Pancreas (tissue), 10 donors: Measurements from ENCODE around the gene MSI2. TPM values are rescaled to one million over a fixed set of nuclear protein-coding genes. Genes with fewer than 3 reads are reported as not detected.

Experiments
- ATAC-seq, 4 donors: fragments of 200-7000 bp; cut with Tn5 transposase; one replicate each; pipeline versions ENCODE4 v1.8.0 to v1.9.1; 2020; ENCODE audit warnings: mild to moderate bottlenecking in 4 of 4, moderate library complexity in 4 of 4
- DNase-seq, 6 donors: peaks; one replicate each; pipeline ENCODE4 v3.0.0-alpha.2; 2020
- FAIRE-seq: peaks from 2 replicates; lab custom pipeline; 2012; peaks lifted over from hg19 to GRCh38; lab: Jason Lieb, UNC
- H3K27ac ChIP-seq, 4 donors: fragments of 200-600 bp; sonication (generic); 1 replicate in 3 of 4; 2 replicates in 1 of 4; pipeline versions ENCODE4 v1.5.0 to v1.8.0; 2020
- H3K27me3 ChIP-seq, 4 donors: fragments of 200-600 bp; one replicate each; pipeline ENCODE4 v1.8.0; 2021
- H3K36me3 ChIP-seq, 3 donors: fragments of 200-600 bp; sonication (generic) in 1 of 3; one replicate each; pipeline versions ENCODE4 v1.5.0 to v1.8.0; 2020 to 2021
- H3K4me1 ChIP-seq, 3 donors: fragments of 200-600 bp; one replicate each; pipeline ENCODE4 v1.8.0; 2021
- H3K4me3 ChIP-seq, 4 donors: fragments of 200-600 bp; sonication (generic) in 2 of 4; one replicate each; pipeline versions ENCODE4 v1.5.0 to v1.8.0; 2020 to 2021
- H3K9me3 ChIP-seq, 4 donors: fragments of 200-600 bp; one replicate each; pipeline ENCODE4 v1.8.0; 2021
- CTCF ChIP-seq, 4 donors: fragments of 200-600 bp; sonication (generic) in 3 of 4; IDR thresholded peaks; one replicate each; pipeline versions ENCODE4 v1.5.0 to v1.8.0; 2021; ENCODE audit warnings: antibody characterized with exemption in 4 of 4
- WGBS, 2 donors: extraction: QIAGEN DNeasy Blood & Tissue Kit; methylation state at CpG; one replicate each; pipeline ENCODE4 v1.1.7; 2013; 5-methylcytosine and 5-hydroxymethylcytosine counted together
- intact Hi-C, 3 donors: fragments of 100-400 bp; cut with DNase I; formaldehyde crosslinking; loops; one replicate each; pipeline versions ENCODE4 v1.11.1 to v1.14.2; 2022
- polyA plus RNA-seq, 2 donors: library from polyadenylated mRNA; stranded (reverse); fragments of 200-250 nt; gene quantifications; one replicate each; pipeline ENCODE4 v1.2.3, GENCODE V29; 2013
- total RNA-seq, 6 donors: library from RNA; stranded (reverse); fragmentation: NEBNext Ultra II Directional in 4 of 6; extraction: Animal tissue kit (Norgen Biotek cat#: 25700) in 4 of 6; gene quantifications; one replicate each; pipeline versions ENCODE4 v1.2.1 to v1.2.4, GENCODE V29; 2021 to 2023
- donor health status: healthy with polysubstance abuse.
- donor health status: DM: no; HTN: no; CAD: no; lungs with moderate emphysema.
- donor health status: DM: no; HTN: no; CAD: no.
- donor health status: control.
- donor health status: control.
- donor health status: Bipolar disorder and iron deficiency.
- donor health status: DM: yes; HTN: yes; CAD: no.
- donor health status: DM: no; HTN: no; CAD: no.
- donor health status: DM: no; HTN: no; CAD: no.
- donor health status: DM: yes; HTN: yes; CAD: no.

The MSI2 gene
- total and polyA plus RNA-seq, 8 donors: 10.4 to 48.9 (median 30.1) TPM

GRCh38 chr17:57286399-57287105 is 30.2 kb downstream of the MSI2 start:
- FAIRE-seq (no peak), DNase-seq (no peak), ATAC-seq (peak in 1 of 4 donors; percentile 38)
- Histone ChIP-seq H3K27ac (peak overlapping the region in 1 of 4 donors; percentile 29), H3K4me3 (no peak overlapping the region), H3K4me1 (no peaks in the 10 kb centered on the region), H3K27me3 (no peaks in the 10 kb centered on the region), H3K9me3 (no peaks in the 10 kb centered on the region), H3K36me3 (no peaks in the 10 kb centered on the region)
- intact Hi-C loops: loop anchor here in 1 of 3 donors (10.0 kb wide), 1 partner anchor 52 kb away; no protein-coding TSS in a partner anchor
- TF ChIP-seq CTCF (IDR thresholded peaks at IDR 0.05): no peak
- 72 to 74% methylated on average over 17 of the region's 17 CpGs for WGBS, 2 donors

GRCh38 chr17:57288040-57288772 is 31.9 kb downstream of the MSI2 start:
- Histone ChIP-seq H3K27ac (no peak overlapping the region), H3K36me3 (no peaks in the 10 kb centered on the region), H3K9me3 (no peaks in the 10 kb centered on the region), H3K4me3 (no peak overlapping the region), H3K27me3 (no peaks in the 10 kb centered on the region), H3K4me1 (no peaks in the 10 kb centered on the region)
- 72 to 77% methylated on average over 10 of the region's 10 CpGs for WGBS, 2 donors
- intact Hi-C loops: loop anchor here in 1 of 3 donors (10.0 kb wide), 1 partner anchor 53 kb away; no protein-coding TSS in a partner anchor
- DNase-seq (no peak), FAIRE-seq (no peak), ATAC-seq (peak in 1 of 4 donors; percentile 24)
- TF ChIP-seq CTCF (IDR thresholded peaks at IDR 0.05): no peak

DNA sequence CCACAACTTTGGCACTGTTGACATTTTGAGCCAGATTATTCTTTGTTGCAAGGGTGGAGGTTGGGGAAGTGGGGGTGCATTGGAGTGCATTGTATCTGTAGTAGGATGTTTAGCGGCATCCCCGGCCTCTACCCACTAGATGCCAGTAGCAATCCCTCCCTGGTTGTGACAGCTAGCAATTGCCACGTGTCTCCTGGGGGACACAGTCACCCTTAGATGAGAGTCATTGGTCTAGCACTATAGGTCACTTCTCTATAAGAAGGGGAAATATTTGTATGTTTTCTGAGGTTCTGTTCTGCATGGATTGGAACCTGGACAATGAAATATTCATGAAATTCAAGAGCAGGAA is 32.4 kb downstream of the MSI2 start:
- DNase-seq (no peak), FAIRE-seq (no peak), ATAC-seq (no peak)
- Histone ChIP-seq H3K4me1 (no peaks in the 10 kb centered on the region), H3K36me3 (no peaks in the 10 kb centered on the region), H3K4me3 (no peak overlapping the region), H3K27me3 (no peaks in the 10 kb centered on the region), H3K27ac (no peak overlapping the region), H3K9me3 (no peaks in the 10 kb centered on the region)
- TF ChIP-seq CTCF (IDR thresholded peaks at IDR 0.05): no peak
- WGBS, 2 donors: 82 to 92% methylated on average over 3 of the region's 3 CpGs
- intact Hi-C loops: loop anchor here in 1 of 3 donors (10.0 kb wide), 1 partner anchor 54 kb away; no protein-coding TSS in a partner anchor

GRCh38 chr17:57289130-57289529 is 32.8 kb downstream of the MSI2 start:
- H3K4me1 ChIP-seq: no peaks in the 10 kb centered on the region
- intact Hi-C loops: loop anchor here in 1 of 3 donors (10.0 kb wide), 1 partner anchor 54 kb away; no protein-coding TSS in a partner anchor
- H3K9me3 ChIP-seq: no peaks in the 10 kb centered on the region
- TF ChIP-seq CTCF (IDR thresholded peaks at IDR 0.05): no peak
- no peaks in the 10 kb centered on the region for H3K36me3 ChIP-seq
- ATAC-seq (no peak), DNase-seq (no peak), FAIRE-seq (no peak)
- WGBS, 2 donors: 74 to 76% methylated on average over 5 of the region's 5 CpGs
- no peak overlapping the region for H3K4me3 ChIP-seq
- H3K27ac ChIP-seq: no peak overlapping the region
- H3K27me3 ChIP-seq: no peaks in the 10 kb centered on the region
